Measurements from ENCODE around the gene FGD2. TPM values are rescaled to one million over a fixed set of nuclear protein-coding genes. Genes with fewer than 3 reads are reported as not detected.

FGD2 gene
- total and polyA plus RNA-seq, 2 of the 8 experiments (the other 6 are each of a cell fraction or from before 2014, with no cell fraction given): 0.12 to 0.32 TPM

GRCh38 chr6:37038292-37039198, 33.1 kb downstream of the FGD2 start (continued):
- TF ChIP-seq POLR2AphosphoS5 (IDR thresholded peaks at IDR 0.05; ENCODE audit: low read depth, low read length) (no peak), ATF3 (IDR thresholded peaks at IDR 0.05; ENCODE audit: insufficient read depth, low read depth, low read length) (no peak), EGR1 (IDR thresholded peaks at IDR 0.05; ENCODE audit: borderline replicate concordance, low read depth, low read length) (no peak), CHD1 (IDR thresholded peaks at IDR 0.05; ENCODE audit: low read depth, low read length) (no peak), SIX5 (IDR thresholded peaks at IDR 0.05; ENCODE audit: low read depth, low read length) (no peak), TBP (IDR thresholded peaks at IDR 0.05; ENCODE audit: low read depth, low read length) (no peak), TEAD4 (IDR thresholded peaks at IDR 0.05; ENCODE audit: low read depth, low read length) (no peak), SP4 (IDR thresholded peaks at IDR 0.05; ENCODE audit: low read length) (no peak)

Data from H1 (cell line).